K562 (cell line): ENCODE results near the gene SLC38A8. TPM values are rescaled to one million over a fixed set of nuclear protein-coding genes. Genes with fewer than 3 reads are reported as not detected.

Experiments
- ATAC-seq: fragments of 200-7000 bp; cut with Tn5 transposase; 3 replicates; pipeline ENCODE4 v1.9.1; 2020; ENCODE audit warnings: moderate library complexity
- BruUV-seq: library from RNA; stranded (reverse); fragments of 400-500 nt; replicated peaks from 2 replicates; lab custom pipeline; 2021; lab: Mats Ljungman, UMichigan
- CTCF ChIA-PET: fragments of 300-600 bp; formaldehyde crosslinking; extraction: SDS; loops from one replicate; lab custom pipeline; 2021; ENCODE audit warnings: low intra/inter-chr PET ratio; lab: Yijun Ruan, JAX
- POLR2A ChIA-PET: fragments of 300-600, 350-650 bp; sonication (Branson Sonifier 250); formaldehyde crosslinking; extraction: SDS; loops from one replicate; lab custom pipeline; 2021; ENCODE audit warnings: antibody characterized with exemption, inconsistent platforms; lab: Yijun Ruan, JAX
- DNase-seq, 4 experiments: peaks; one replicate each; pipeline versions ENCODE4 v3.0.0 to v3.0.0-alpha.2; 2011 to 2018; ENCODE audit warnings: low spot score in 3 of 4, mixed read lengths in 3 of 4; ENCODE audit errors: extremely low read depth in 1 of 4
- FAIRE-seq: peaks from 2 replicates; lab custom pipeline; 2011; peaks lifted over from hg19 to GRCh38; lab: Jason Lieb, UNC
- H2AFZ ChIP-seq: 2 replicates; pipeline ENCODE4 v1.6.0; 2011; ENCODE audit warnings: low read depth, low read length, control low read depth, inconsistent platforms
- H3K27ac ChIP-seq: fragments of 200-600 bp; 3 replicates; pipeline ENCODE4 v1.8.0; 2011; ENCODE audit warnings: low read depth, mild to moderate bottlenecking, control low read depth, inconsistent platforms, low read length, moderate library complexity, mixed read lengths; ENCODE audit errors: extremely low read depth
- H3K27me3 ChIP-seq, 2 experiments: fragments of 300-600 bp in 1 of 2; 2 replicates in 1 of 2; 3 replicates in 1 of 2; pipeline versions ENCODE4 v1.6.0 to v1.8.0; 2011; ENCODE audit warnings: inconsistent platforms in 2 of 2, low read length in 2 of 2, mild to moderate bottlenecking in 1 of 2, mixed read lengths in 1 of 2, moderate library complexity in 1 of 2; ENCODE audit not compliant: control insufficient read depth in 2 of 2, insufficient read depth in 2 of 2
- H3K36me3 ChIP-seq: fragments of 300-600 bp; 3 replicates; pipeline ENCODE4 v1.8.0; 2011; ENCODE audit warnings: mild to moderate bottlenecking, low read length, inconsistent platforms; ENCODE audit not compliant: control insufficient read depth, insufficient read depth
- H3K4me1 ChIP-seq, 2 experiments: fragments of 200-600 bp in 1 of 2; replicated peaks in 1 of 2; 2 replicates in 1 of 2; 3 replicates in 1 of 2; pipeline versions ENCODE4 v1.5.1 to v1.8.0; 2011; ENCODE audit warnings: inconsistent platforms in 2 of 2, low read length in 2 of 2, mild to moderate bottlenecking in 1 of 2, mixed read lengths in 1 of 2, moderate library complexity in 1 of 2; ENCODE audit not compliant: control insufficient read depth in 2 of 2, insufficient read depth in 2 of 2
- H3K4me2 ChIP-seq: 2 replicates; pipeline ENCODE4 v1.6.1; 2011; ENCODE audit warnings: low read length, control low read depth, inconsistent platforms, mixed read lengths; ENCODE audit not compliant: insufficient read depth
- H3K4me3 ChIP-seq: fragments of 200-600 bp; sonication (generic), shearing (Covaris generic); 2 replicates; pipeline ENCODE4 v1.5.1; 2016; ENCODE audit warnings: control low read depth, inconsistent platforms
- H3K79me2 ChIP-seq: fragments of 200-600 bp; 3 replicates; pipeline ENCODE4 v1.8.0; 2011; ENCODE audit warnings: low read length, inconsistent platforms; ENCODE audit not compliant: control insufficient read depth, insufficient read depth
- H3K9ac ChIP-seq, 2 experiments: 2 replicates each; pipeline versions ENCODE4 v1.6.0 to v1.6.1; 2011; ENCODE audit warnings: low read depth in 2 of 2, low read length in 2 of 2, control low read depth in 1 of 2, inconsistent platforms in 1 of 2, mild to moderate bottlenecking in 1 of 2, mixed read lengths in 1 of 2; ENCODE audit not compliant: insufficient read depth in 1 of 2
- H3K9me1 ChIP-seq: one replicate; pipeline ENCODE4 v1.6.0; 2011; ENCODE audit warnings: inconsistent platforms, mild to moderate bottlenecking, low read length, moderate library complexity; ENCODE audit not compliant: control insufficient read depth, insufficient read depth
- H3K9me3 ChIP-seq: replicated peaks from 2 replicates; pipeline ENCODE4 v1.5.1; 2011; ENCODE audit warnings: low read depth, low read length, inconsistent platforms; ENCODE audit not compliant: control insufficient read depth, insufficient read depth
- H4K20me1 ChIP-seq: replicated peaks from 2 replicates; pipeline ENCODE4 v1.6.1; 2011; ENCODE audit warnings: low read length, inconsistent platforms, mixed read lengths; ENCODE audit not compliant: control insufficient read depth, insufficient read depth
- ETV1 ChIP-seq: fragments of 450-650 bp; conservative IDR thresholded peaks from 2 replicates; pipeline ENCODE4 v1.6.1; 2016; ENCODE audit warnings: missing genetic modification characterization, control low read depth, low read depth, missing compliant biosample characterization
- NFE2 ChIP-seq: IDR thresholded peaks from 2 replicates; pipeline ENCODE4 v1.6.1; 2014; ENCODE audit warnings: antibody characterized with exemption, low read depth
- NR2C2 ChIP-seq, 2 experiments: fragments of 200-800 bp in 1 of 2; sonication (Bioruptor generic) in 1 of 2; sonication (generic) in 1 of 2; formaldehyde crosslinking in 1 of 2; IDR thresholded peaks; 2 replicates each; pipeline versions ENCODE4 v1.6.1 to v1.8.0; 2016 to 2022; ENCODE audit warnings: mild to moderate bottlenecking in 1 of 2, missing compliant biosample characterization in 1 of 2, missing genetic modification characterization in 1 of 2, missing genetic modification reagents in 1 of 2
- PHF21A ChIP-seq: fragments of 450-650 bp; IDR thresholded peaks from 2 replicates; pipeline ENCODE4 v1.6.1; 2017; ENCODE audit warnings: low read depth, borderline replicate concordance
- POLR3A ChIP-seq: IDR thresholded peaks from 2 replicates; pipeline ENCODE4 v1.6.1; 2011; ENCODE audit warnings: borderline replicate concordance, mild to moderate bottlenecking, moderate library complexity; ENCODE audit not compliant: insufficient read length, insufficient read depth; ENCODE audit errors: extremely low read depth
- TAF9B ChIP-seq: fragments of 450-650 bp; IDR thresholded peaks from 2 replicates; pipeline ENCODE4 v1.6.1; 2018; ENCODE audit warnings: mild to moderate bottlenecking; ENCODE audit not compliant: partially characterized antibody
- ZNF217 ChIP-seq: sonication (generic); formaldehyde crosslinking; IDR thresholded peaks from 2 replicates; pipeline ENCODE4 v1.8.0; 2022; ENCODE audit warnings: mild to moderate bottlenecking, missing genetic modification reagents
- ZSCAN29 ChIP-seq: fragments of 450-650 bp; IDR thresholded peaks from 2 replicates; pipeline ENCODE4 v1.6.1; 2017
- WGBS: fragments of 100-300 bp; shearing (Covaris generic); methylation state at CpG from one replicate; pipeline ENCODE4 v1.1.6; 2016; ENCODE audit warnings: low coverage, mixed read lengths; ENCODE audit not compliant: insufficient coverage; ENCODE audit errors: missing lambda C conversion rate; 5-methylcytosine and 5-hydroxymethylcytosine counted together
- in situ Hi-C: fragments of 300-500 bp; cut with MboI; formaldehyde crosslinking; loops from 4 replicates; pipeline ENCODE4 v1.15.0; 2018; ENCODE audit warnings: inconsistent platforms, mixed read lengths
- intact Hi-C: fragments of 100-400 bp; cut with micrococcal nuclease; formaldehyde crosslinking; loops from 2 replicates; pipeline ENCODE4 v1.14.2; 2022
- polyA plus RNA-seq, 8 experiments: library from polyadenylated mRNA; depleted of rRNA in 4 of 8; stranded (reverse) in 5 of 8; unstranded in 3 of 8; fragments of >200 nt; fragmentation: Nextera tagmentation in 2 of 8; fragmentation: Illumina TruSeq in 1 of 8; extraction: Ambion mirVana in 2 of 8; extraction: Trizol in 1 of 8; gene quantifications; 2 replicates each; pipeline versions ENCODE4 v1.2.1 to v1.2.3, GENCODE V29; 2011 to 2014; ENCODE audit warnings: inconsistent platforms in 1 of 8, missing spikeins in 1 of 8
- total RNA-seq, 7 experiments: library from RNA; depleted of rRNA in 6 of 7; stranded (reverse); fragments of >200 nt in 6 of 7; fragmentation: Illumina TruSeq in 2 of 7; extraction: Trizol in 2 of 7; gene quantifications; 2 replicates each; pipeline versions ENCODE4 v1.2.1 to v1.2.3, GENCODE V29; 2011 to 2021; ENCODE audit warnings: low replicate concordance in 1 of 7
- TF ChIP-seq, protein P1 (sequence below), 2 experiments: IDR thresholded peaks; 2 replicates each; pipeline ENCODE4 v1.6.1; 2011; ENCODE audit warnings: borderline replicate concordance in 1 of 2, control low read depth in 1 of 2, low read depth in 1 of 2, low read length in 1 of 2, mild to moderate bottlenecking in 1 of 2, mixed read lengths in 1 of 2, moderate library complexity in 1 of 2; ENCODE audit not compliant: insufficient read depth in 1 of 2, insufficient read length in 1 of 2, poor library complexity in 1 of 2, severe bottlenecking in 1 of 2; ENCODE audit errors: extremely low read depth in 1 of 2
- TF ChIP-seq, protein P2 (sequence below): fragments of 450-650 bp; IDR thresholded peaks from 2 replicates; pipeline ENCODE4 v1.6.1; 2016; ENCODE audit warnings: missing biosample characterization, missing genetic modification characterization
- TF ChIP-seq, protein P3 (sequence below): fragments of 450-650 bp; IDR thresholded peaks from 2 replicates; pipeline ENCODE4 v1.6.1; 2016; ENCODE audit warnings: borderline replicate concordance
- TF ChIP-seq, protein P4 (sequence below): sonication (generic); formaldehyde crosslinking; IDR thresholded peaks from 2 replicates; pipeline ENCODE4 v1.8.0; 2023; ENCODE audit warnings: mild to moderate bottlenecking, missing genetic modification reagents

SLC38A8 gene
- total and polyA plus RNA-seq, 9 of the 15 experiments (the other 6 are each of a cell fraction or from before 2014, with no cell fraction given) = 0.28 TPM; not detected in 8

DNA sequence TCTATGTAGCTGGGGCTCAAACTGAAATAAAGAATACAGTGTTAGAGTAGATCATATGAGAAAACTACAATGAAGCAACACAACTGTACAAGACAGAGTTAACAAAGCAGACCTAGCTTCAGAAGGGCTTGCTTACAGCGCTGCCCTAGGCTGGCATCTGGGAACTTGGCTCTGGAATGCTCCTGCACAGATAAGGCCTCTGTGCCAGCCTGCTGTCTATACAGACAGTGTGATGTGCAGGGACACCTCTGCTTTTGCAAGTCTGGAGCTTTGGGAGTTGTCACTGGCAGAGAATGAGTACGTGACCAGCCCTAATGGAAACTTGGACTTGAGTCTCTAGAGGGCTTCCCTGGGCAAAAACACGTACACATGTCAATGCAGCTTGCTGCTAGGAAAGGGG lies 32.1 kb upstream of the SLC38A8 start (continued):
- TF ChIP-seq, protein P1, sequence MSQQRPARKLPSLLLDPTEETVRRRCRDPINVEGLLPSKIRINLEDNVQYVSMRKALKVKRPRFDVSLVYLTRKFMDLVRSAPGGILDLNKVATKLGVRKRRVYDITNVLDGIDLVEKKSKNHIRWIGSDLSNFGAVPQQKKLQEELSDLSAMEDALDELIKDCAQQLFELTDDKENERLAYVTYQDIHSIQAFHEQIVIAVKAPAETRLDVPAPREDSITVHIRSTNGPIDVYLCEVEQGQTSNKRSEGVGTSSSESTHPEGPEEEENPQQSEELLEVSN (IDR thresholded peaks at IDR 0.05; ENCODE audit: borderline replicate concordance in 1 of 2, extremely low read depth in 1 of 2, insufficient read depth in 1 of 2, insufficient read length in 1 of 2, low read depth in 1 of 2, low read length in 1 of 2, poor library complexity in 1 of 2, severe bottlenecking in 1 of 2) = no peak
- TF ChIP-seq, protein P2, sequence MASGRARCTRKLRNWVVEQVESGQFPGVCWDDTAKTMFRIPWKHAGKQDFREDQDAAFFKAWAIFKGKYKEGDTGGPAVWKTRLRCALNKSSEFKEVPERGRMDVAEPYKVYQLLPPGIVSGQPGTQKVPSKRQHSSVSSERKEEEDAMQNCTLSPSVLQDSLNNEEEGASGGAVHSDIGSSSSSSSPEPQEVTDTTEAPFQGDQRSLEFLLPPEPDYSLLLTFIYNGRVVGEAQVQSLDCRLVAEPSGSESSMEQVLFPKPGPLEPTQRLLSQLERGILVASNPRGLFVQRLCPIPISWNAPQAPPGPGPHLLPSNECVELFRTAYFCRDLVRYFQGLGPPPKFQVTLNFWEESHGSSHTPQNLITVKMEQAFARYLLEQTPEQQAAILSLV (tag) = no peak
- no peak for TF ChIP-seq NFE2
- no peak for TF ChIP-seq ETV1 (tag)
- no peak for TF ChIP-seq TAF9B

DNA sequence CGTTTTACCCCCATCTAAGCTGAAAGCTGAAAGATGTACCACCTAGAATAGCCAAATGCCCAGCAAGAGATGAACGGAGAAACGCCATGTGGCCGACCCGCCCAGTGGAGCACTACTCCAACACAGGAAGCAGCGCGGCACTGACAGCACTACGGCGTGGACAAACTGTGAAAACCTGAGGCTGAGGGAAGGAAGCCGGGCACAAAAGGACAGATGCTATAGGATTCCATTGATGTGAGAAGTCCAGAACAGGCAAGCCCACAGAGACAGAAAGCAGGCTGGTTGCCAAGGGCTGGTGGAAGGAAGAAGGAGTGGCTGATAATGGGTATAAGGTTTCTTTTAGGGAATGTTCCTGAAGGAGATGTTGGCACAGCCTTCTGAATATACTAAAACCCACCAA lies 29.4 kb upstream of the SLC38A8 start:
- no peak for FAIRE-seq
- H3K36me3 ChIP-seq = peaks cover 90% of the 10 kb centered on the region
- CTCF ChIA-PET = no interaction called here
- no peak for TF ChIP-seq ZNF217 (CRISPR knock-in tag)
- no peak for TF ChIP-seq NR2C2 (CRISPR knock-in tag; IDR thresholded peaks at IDR 0.05)
- no peak for TF ChIP-seq NR2C2 (tag; IDR thresholded peaks at IDR 0.05)
- no peak for TF ChIP-seq POLR3A
- TF ChIP-seq ZSCAN29 = no peak
- TF ChIP-seq, protein P3, sequence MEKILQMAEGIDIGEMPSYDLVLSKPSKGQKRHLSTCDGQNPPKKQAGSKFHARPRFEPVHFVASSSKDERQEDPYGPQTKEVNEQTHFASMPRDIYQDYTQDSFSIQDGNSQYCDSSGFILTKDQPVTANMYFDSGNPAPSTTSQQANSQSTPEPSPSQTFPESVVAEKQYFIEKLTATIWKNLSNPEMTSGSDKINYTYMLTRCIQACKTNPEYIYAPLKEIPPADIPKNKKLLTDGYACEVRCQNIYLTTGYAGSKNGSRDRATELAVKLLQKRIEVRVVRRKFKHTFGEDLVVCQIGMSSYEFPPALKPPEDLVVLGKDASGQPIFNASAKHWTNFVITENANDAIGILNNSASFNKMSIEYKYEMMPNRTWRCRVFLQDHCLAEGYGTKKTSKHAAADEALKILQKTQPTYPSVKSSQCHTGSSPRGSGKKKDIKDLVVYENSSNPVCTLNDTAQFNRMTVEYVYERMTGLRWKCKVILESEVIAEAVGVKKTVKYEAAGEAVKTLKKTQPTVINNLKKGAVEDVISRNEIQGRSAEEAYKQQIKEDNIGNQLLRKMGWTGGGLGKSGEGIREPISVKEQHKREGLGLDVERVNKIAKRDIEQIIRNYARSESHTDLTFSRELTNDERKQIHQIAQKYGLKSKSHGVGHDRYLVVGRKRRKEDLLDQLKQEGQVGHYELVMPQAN = no peak
- TF ChIP-seq, protein P4, sequence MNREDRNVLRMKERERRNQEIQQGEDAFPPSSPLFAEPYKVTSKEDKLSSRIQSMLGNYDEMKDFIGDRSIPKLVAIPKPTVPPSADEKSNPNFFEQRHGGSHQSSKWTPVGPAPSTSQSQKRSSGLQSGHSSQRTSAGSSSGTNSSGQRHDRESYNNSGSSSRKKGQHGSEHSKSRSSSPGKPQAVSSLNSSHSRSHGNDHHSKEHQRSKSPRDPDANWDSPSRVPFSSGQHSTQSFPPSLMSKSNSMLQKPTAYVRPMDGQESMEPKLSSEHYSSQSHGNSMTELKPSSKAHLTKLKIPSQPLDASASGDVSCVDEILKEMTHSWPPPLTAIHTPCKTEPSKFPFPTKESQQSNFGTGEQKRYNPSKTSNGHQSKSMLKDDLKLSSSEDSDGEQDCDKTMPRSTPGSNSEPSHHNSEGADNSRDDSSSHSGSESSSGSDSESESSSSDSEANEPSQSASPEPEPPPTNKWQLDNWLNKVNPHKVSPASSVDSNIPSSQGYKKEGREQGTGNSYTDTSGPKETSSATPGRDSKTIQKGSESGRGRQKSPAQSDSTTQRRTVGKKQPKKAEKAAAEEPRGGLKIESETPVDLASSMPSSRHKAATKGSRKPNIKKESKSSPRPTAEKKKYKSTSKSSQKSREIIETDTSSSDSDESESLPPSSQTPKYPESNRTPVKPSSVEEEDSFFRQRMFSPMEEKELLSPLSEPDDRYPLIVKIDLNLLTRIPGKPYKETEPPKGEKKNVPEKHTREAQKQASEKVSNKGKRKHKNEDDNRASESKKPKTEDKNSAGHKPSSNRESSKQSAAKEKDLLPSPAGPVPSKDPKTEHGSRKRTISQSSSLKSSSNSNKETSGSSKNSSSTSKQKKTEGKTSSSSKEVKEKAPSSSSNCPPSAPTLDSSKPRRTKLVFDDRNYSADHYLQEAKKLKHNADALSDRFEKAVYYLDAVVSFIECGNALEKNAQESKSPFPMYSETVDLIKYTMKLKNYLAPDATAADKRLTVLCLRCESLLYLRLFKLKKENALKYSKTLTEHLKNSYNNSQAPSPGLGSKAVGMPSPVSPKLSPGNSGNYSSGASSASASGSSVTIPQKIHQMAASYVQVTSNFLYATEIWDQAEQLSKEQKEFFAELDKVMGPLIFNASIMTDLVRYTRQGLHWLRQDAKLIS (CRISPR knock-in tag) = no peak
- TF ChIP-seq PHF21A = no peak

More for the DNA sequence above, 29.4 kb upstream of the SLC38A8 start:
- DNase-seq (no peak), ATAC-seq (no peak)
- Histone ChIP-seq H3K4me3 (no peak overlapping the region), H3K4me1 (no peaks in the 10 kb centered on the region), H3K27ac (no peak overlapping the region), H3K79me2 (no peaks in the 10 kb centered on the region), H3K27me3 (no peaks in the 10 kb centered on the region), H4K20me1 (no peaks in the 10 kb centered on the region), H2AFZ (no peak overlapping the region), H3K9me3 (no peaks in the 10 kb centered on the region), H3K4me2 (no peak overlapping the region), H3K9me1 (no peaks in the 10 kb centered on the region), H3K9ac (no peak overlapping the region)
- no TSS peak for BruUV-seq
- in situ Hi-C loops = no loop called here
- POLR2A ChIA-PET = interaction anchor here (1.6 kb wide), 1 partner anchor 9 kb away, joined by 4 read pairs; no protein-coding TSS in a partner anchor
- WGBS = 93% methylated on average over 10 of the region's 10 CpGs
- intact Hi-C loops = no loop called here
